ENCODE data around the gene PPP2R2C.

- TF ChIP-seq CTCF (IDR thresholded peaks at IDR 0.05; ENCODE audit: low read depth, low read length): no peak
- no peak for TF ChIP-seq POLR2A (IDR thresholded peaks at IDR 0.05; ENCODE audit: extremely low read depth, insufficient read length)
- TF ChIP-seq MAX (IDR thresholded peaks at IDR 0.05; ENCODE audit: low read depth, low read length): no peak
These were observed 45.6 kb downstream of the PPP2R2C start for GRCh38 chr4:6426571-6427438.

Measured in NB4 (cell line).